HS-5 (cell line): ENCODE measurements around the gene ZNF91.
"Not testable (repeated sequence)": the region's sequence is repeated elsewhere in the genome, so short reads cannot be mapped to it uniquely, and the experiment has no call there.

Source experiments
- DNase-seq: peaks from one replicate; pipeline ENCODE4 v3.0.0-alpha.2; 2012; ENCODE audit warnings: low read depth

The ZNF91 gene

DNA sequence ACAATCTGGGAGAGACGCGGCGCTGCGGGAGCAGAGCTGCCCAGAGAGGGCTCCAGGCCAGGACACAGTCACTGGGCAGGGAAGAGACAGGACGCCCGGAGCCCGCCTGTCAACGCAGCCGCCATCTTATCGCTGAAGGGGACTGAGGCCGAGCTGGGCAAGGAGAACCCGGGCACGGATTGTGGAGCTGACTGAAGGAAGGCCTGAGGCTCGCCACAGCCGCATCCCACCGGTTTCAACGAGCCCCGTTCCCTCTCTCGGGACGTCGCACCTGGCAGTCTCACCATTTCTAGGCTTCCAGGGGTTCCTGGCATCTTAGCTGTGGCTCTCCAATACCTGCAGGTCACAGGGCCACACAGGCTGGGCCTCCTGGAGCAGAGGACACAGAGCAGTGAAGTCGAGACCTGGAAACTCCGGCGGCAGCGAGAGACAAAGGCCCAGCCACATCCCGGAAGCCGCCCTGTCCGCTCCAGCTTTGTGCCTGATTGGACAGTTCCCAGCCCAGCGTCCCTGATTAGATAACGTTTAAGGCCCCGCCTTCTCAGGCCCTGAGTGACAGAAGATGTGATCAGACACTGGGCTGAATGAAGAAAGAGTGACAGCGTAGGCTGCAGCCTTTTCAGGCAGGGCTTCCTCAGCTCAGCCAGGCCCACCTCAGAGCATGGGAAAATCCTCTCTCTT, at the start of gene ZNF91:
ZNF91 (minus strand) TSS at position 431 of the 681 bp plus-strand sequence; CDS start at position 314, 117 bp downstream.
- peak; percentile 83 for DNase-seq

DNA sequence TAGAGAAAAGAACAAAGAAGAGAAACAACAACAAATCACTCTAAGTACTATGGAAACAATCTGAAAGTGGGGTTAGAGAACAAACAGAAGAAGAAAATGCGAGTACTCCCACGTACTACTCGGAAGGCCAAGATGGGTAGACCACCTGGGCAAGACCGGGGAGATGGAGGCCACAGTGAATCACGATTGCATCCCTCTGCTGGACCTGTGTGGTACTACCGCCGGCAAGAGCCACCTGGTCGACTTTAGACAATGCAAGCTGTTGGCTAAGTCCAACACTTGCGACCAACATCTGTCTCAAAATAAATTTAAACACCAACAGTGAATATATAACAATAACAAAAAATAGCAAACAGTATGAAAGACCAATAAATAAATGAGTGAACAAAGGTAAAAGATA, 45.5 kb upstream of the ZNF91 start:
- no peak for DNase-seq

DNA sequence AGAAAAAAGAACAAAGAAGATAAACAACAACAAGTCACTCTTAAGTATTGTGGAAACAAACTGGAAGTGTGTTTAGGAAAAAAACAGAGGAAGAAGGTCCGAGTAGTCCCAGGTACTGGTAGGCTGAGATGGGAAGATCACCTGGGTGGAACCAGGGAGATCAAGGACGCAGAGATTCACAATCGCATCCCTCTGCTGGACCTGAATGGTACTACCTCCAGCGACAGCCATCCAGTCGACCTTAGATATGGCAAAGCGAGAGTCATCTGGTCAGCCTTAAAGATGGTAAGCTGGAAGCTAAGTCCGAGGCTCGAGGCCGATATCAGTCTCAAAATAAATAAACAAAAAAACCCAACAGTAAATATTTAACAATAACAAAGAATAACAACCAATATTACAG, 44.9 kb upstream of the ZNF91 start:
- no peak for DNase-seq

DNA sequence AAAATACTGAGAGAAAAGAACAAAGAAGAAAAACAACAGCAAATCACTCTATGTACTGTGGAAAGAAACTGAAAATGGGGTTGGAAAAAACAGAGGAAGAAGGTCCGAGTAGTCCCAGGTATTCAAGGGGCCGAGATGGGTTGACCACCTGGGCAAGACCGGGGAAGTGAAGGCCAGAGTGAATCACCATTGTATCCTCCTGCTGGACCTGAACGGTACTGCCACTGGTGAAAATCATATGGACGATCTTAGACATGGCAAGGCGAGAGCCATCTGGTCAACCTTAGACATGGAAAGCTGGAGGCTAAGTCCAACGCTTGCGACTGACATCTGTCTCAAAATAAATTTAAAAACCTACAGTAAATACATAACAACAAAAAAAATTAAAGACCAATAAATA, 44.4 kb upstream of the ZNF91 start:
- DNase-seq = no peak

DNA sequence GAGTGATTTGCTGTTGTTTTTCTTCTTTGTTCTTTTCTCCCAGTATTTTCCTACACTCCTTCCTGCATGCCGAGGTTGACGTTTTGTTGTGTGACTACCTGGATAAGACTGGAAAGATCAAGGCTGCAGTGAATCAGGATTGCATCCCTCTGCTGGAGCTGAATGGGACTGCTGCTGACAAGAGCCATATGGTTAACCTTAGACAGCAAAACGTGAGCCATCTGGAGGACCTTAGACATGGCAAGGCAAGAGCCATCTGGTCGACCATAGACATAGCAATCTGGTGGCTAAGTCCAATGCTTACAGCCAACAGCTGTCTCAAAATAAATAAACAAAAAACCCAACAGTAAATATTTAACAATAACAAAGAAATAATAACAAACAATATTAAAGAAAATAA, 42.6 kb upstream of the ZNF91 start:
- no peak for DNase-seq

DNA sequence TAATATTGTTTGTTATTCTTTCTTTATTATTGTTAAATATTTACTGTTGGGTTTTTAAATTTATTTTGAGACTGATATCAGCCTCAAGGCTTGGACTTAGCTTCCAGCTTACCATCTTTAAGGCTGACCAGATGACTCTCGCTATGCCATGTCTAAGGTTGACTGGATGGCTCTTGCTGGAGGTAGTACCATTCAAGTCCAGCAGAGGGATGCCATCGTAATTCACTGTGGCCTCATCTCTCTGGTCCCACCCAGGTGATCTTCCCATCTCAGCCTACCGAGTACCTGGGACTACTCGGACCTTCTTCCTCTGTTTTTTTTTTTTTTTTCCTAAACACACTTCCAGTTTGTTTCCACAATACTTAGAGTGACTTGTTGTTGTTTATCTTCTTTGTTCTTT, 41.7 kb upstream of the ZNF91 start:
- DNase-seq = no peak

DNA sequence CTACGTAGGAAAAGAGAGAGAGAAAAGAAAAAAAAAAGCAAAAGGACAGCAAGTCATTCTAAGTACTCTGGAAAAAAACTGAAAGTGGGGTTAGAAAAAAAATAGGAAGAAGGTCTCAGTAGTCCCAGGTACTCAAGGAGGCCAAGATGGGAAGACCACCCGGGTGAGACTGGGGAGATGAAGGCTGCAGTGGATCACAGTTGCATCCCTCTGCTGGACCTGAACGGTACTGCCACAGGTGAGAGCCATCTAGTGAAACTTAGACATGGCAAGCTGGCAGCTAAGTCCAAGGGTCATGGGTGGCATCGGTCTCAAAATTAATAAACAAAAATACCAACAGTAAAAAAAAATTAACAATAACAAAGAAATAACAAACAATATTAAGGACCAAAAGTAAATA, 41.0 kb upstream of the ZNF91 start:
- DNase-seq = no peak

DNA sequence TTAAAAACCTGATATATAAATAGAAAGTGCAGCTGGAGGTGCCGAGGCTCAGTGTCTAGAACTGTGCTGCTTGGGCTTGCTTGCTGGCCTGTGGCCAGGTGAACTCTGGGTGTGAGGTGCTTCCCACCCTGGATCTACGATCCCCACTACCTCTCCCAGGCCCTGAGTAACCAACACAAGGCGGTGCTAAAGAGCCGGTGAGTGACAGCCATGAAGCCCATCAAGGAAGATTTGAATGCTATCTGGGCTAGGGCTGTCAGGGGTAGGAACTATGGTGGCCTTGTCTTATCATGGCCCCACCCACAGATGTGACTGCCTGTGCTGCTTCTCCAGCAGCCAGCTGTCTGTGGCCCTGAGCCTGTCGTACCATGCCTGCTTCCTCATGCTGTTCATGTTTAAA, 25.6 kb upstream of the ZNF91 start:
- no peak for DNase-seq

DNA sequence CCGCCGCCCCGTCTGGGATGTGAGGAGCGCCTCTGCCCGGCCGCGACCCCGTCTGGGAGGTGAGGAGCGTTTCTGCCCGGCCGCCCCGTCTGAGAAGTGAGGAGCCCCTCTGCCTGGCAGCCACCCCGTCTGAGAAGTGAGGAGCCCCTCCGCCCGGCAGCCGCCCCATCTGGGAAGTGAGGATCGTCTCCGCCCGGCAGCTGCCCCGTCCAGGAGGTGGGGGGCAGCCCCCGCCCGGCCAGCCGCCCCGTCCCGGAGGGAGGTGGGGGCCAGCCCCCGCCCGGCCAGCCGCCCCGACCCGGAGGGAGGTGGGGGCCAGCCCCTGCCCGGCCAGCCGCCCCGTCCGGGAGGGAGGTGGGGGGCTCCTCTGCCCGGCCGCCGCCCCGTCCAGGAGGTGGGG, 24.0 kb upstream of the ZNF91 start:
- DNase-seq = not testable (repeated sequence)

DNA sequence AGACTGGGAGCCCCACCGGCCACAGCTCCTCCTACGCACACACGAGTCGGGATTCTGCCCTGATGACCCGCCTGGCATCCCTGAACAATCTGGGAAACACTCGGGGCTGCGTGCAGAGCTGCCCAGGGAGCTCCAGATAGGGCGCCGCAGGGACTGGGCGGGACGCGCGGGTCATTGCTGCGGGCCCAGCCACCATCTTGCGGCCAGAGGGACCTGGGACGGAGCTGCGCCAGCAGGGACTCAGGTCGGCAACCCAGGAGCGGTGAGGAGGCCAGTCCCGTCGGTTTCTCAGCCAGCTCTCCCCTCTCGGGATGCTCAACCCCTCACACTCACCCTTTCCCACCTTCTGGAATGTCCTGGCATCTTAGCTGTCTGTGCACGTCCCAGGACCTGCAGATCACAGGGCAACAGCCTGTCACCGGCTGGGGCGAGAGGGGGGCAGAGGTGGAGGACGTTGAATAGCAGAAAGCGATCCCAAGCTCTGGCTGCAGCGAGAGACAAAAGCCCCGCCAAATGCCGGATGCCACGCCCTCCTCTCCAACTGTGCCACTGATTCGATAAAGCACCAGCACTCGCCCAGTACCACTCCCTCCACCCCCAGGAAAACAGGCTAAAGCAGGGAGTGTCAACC, 20.4 kb upstream of the ZNF91 start:
- no peak for DNase-seq

DNA sequence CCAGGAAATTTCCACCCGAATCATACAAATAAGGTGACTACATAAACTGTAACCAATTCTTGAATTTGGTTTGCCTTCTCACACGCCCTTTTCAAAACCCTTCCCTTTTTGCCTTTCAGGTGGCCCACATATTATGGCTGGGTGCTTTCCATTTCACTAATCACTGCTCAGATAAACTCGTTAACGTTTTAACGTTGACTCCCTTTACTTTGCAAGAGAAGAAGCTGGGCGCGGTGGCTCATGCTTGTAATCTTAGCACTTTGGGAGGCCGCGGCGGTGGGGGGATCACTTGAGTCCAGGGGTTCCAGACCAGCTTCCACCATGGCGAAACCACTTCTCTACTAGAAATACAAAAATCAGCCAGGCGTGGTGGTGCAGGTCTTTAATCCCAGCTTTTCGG, 19.8 kb upstream of the ZNF91 start:
- no peak for DNase-seq

DNA sequence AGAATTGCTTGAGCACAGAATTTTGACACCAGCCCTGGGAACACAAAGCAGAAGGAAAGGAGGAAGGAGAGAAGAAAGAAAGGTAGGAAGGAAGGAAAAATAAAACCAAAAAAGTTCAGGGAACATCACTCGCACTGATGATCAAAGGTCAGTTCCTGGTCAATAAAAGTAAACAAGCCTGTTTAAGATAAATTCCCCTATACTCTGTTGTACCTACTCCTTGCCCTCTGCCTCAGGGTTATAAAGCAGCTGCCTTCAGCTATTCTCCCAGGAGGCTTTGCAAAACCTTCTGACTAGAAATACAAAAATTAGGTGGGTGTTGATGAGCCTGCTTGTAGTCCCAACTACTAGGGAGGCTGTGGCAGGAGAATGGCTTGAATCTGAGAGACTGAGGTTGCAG, 14.9 kb upstream of the ZNF91 start:
- no peak for DNase-seq

DNA sequence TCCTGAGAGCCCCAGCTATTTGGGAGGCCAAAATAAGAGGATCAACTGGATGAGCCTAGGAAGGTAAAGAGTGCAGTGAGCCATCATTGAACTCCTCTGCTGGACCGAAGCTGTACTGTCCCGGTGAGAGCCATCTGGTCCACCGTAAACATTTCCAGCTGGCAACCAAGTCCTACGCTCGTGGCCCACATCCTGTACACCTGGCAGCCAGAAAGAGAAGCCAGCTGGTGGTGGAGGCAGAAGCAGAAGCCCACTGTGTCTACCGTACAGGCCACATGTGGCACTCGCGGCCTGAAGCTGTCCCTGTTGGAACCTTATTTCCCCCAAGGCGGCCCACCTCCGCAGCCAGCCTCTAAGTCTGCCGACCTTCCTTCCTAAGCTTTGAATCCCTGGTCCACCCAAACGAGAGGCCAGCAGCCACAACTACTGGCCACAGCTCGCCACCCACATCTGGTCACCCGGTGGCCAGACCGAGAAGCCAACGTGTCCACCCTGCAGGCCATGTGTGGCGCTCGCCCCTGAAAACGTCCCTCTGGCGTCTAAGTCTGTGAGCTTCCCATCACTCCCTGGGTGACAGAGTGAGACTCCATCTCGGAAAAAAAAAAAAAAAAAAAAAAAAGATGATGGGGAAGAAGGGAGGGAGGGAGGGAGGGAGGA, 14.2 kb upstream of the ZNF91 start:
- no peak for DNase-seq

DNA sequence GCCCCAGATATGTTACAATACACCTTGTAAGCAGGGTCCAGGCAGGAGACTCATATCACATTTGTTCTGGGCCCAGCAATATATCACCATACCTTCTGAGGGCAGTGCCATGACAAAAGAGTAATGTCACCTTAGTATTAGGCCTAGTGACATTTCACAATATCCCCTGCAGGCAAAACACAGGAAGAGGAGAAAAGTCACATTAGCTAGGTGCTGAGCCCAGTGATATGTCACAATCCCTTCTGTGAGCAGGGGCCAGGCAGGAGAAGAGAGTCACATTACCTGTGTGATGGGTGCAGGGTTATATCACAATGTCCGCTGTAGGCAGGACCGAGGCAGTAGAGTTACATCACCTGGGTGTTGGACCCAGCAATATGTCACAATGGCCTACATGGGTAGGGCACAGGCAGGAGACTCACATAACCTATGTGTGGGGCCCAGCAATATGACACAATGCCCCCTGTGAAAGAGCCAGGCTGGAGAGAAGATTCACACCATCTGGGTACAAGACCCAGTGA, 12.4 kb upstream of the ZNF91 start:
- DNase-seq = no peak

DNA sequence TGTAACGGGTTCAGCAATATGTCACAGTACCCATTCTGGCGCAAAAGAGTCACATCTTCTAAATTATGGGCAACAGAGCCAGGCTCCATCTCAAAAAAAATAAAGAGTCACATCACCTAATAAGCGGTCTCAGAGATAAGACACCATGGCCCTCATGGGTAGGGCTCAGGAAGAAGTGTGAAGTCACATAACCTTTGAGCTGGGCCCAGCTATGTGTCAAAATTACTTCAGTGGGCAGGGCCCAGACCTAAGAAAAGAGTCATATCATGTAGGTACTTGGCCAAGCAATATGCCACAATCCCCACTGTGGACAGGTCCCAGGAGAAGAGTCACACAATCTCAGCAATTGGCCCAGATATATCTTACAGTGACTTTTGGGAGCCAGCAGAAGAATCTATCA, 11.4 kb upstream of the ZNF91 start:
- no peak for DNase-seq

DNA sequence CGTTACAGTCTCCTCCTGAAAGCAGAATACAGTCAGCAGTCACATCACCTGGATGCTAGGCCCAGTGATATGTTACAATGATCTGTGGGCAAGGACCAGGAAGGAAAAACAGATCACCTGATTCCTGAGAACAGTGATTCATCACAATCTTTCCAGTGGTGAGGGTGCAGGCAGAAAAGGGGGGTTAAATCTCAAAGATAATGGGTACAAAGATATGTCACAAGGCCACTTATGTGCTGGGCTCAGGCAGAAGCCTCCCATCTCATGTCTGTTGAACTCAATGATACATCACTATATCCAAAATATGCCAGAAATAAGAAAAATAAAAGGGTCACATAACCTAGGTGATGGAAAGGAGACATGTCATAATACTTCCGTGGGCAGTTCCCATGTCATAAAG, 10.8 kb upstream of the ZNF91 start:
- no peak for DNase-seq

DNA sequence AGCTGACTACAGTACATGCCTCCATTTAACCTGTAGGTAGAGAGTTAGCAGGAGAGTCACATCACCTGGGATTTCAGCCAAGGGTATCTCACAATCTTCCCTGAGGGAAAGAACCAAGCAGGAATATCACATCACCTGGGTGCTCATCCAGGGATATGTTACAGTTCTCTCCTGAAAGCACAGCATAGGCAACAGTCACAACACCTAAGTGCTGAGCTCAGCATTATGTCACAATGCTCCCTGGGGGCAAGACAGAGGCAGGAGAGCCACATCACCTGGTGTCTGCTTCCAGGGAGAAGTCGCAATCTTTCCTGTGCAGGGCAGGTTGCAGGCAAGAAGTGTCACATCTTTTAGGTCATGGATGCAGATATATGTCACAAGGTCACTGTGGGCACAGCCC, 9.4 kb upstream of the ZNF91 start:
- no peak for DNase-seq

DNA sequence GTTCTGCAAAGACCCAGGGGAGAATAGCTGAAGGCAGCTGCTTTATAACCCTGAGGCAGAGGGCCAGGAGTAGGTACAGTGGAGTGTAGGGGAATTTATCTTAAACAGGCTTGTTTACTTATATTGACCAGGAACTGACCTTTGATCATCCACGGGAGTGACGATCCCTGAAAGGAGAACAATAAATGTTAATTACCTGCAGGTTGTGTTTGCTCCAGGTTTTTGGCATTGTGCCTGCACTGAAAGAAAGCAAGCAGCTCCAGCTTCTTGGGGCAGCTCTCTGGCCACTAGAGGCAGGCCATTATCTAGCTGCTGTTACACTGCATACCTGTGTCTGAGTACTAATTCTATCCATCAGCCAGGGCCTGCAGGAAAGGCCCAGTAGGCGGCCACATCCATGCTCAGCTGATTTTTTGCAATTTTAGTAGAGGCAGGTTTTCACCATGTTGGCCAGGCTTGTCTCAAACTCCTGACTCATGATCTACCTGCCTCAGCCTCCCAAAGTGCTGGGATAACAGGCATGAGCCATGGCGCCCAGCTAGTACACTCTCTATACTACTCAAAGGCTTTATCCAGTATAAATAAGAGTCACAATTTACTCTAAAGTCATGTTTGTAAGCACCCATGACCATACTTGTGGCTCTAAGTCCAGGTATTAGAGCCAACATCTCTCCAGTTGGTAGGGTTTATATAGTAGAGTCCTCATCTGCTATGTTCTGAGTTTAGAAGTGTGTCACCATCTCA, 8.5 kb upstream of the ZNF91 start:
- no peak for DNase-seq

DNA sequence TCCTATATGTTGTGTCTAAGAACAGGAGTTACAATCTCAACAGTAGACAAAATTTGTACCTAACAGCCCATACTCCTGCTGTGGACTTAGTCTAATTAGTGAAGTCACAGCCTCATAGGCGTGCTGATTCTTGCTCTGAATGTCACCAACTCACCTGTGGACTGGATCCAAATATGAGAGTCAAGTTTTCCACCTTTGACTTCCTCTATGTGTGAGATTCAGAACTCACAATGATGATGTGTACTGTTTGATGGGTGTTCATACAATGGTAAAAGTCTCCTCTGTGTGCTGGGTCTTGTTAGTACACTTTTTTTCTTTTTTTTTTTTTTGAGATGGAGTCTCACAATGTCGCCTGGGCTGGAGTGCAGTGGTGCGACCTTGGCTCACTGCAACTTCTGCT, 7.8 kb upstream of the ZNF91 start:
- DNase-seq = no peak

DNA sequence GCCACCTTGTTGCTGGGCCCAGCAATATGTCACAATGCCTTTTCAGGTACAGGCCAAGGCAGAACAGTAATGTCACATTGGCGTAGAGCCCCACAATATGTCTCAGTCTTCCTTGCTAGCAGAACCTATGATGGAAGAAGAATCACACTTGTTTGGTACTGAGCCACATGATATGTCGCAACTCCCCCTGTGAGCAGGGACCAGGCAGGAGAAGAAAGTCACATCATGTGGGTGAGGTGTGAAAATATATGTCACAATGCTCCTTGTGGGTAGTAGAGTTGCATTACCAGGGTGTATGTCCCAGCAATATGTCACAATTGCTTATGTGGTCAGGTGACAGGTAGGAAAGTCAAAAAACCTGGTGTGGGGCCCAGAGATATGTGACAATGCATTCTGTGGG, 7.1 kb upstream of the ZNF91 start:
- no peak for DNase-seq

DNA sequence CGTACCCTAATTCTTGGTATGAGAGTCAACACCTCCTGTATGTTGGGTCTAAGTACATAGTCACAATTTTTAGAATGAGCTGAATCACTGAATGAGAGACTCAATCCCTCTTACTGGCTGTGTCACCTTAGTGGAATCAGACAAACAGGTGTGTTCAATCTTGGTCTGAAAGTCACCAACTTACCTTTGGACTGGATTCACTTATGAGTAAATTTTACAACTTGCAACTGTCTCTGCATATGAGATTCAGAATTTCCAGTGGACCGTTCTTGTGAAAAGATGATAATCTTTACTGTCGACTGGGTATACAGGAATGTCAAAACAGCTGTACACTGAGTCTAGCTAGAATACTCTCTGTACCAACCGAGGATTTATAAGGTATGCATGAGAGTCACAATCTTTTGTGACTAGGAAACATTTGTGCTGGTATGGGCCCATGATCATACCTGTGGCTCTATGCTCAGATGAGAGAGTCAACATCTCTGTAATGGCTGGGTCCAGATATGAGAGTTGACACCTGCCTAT, 5.9 kb upstream of the ZNF91 start:
- no peak for DNase-seq

DNA sequence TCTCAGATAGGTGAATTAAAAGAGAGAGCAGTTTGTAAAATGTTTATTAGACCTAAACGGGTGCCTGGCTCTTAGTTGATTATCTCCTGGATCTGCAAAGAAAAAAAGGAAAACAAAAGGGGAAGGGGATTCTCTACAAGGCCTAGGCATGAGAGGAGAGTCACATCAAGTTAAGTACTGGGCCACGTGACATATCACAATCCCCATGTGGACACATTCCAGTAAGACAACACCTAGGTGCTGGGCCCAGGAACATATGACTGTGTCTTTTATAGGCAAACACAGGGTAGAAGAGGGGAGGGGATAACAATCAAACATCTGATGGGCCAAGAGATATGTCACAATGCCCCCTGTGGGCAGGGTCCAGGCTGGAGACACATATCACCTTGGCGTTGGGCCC, 4.2 kb upstream of the ZNF91 start:
- DNase-seq = no peak
